Stimulated activated CD8-positive, alpha-beta memory T cell treated with anti-CD3 and anti-CD28 coated beads, Interleukin-15, amount 100 ng/mL, for 24 hours (primary cell): ENCODE measurements around the gene TRIO.

ENCODE experiments used
- DNase-seq: peaks from one replicate; pipeline ENCODE4 v3.0.0-alpha.2; 2020; ENCODE audit warnings: low read depth

Gene TRIO

DNA sequence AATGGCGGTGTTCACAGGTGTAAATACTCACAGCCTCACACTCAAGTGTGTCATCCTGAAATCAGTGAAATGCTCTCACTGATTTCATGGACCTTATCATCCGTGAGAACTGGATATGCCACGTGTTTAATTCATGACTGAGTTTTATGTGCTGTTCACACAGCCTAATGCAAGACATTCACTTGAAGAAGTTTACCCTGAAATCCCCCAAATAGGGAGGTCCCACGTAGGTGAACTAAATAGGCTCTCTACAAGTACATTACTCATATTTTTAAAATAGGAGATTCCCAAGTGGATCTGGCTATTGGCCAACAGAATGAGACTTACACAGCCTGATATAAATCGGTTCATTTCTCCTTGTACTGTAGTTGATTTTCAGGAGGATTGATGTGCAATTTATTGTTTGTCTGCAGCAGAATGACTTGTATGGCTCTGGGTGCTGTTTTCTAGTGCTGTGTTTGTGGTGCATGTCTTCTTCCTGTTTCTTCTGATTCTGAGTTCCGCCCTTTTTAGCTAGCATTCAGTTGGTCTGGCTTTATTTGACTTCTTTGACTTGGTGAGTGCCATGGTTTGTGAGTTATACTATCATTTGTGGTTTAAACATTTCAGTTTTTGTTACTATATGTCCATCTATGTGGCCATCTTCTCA is 25.1 kb downstream of the TRIO start:
- DNase-seq = no peak

DNA sequence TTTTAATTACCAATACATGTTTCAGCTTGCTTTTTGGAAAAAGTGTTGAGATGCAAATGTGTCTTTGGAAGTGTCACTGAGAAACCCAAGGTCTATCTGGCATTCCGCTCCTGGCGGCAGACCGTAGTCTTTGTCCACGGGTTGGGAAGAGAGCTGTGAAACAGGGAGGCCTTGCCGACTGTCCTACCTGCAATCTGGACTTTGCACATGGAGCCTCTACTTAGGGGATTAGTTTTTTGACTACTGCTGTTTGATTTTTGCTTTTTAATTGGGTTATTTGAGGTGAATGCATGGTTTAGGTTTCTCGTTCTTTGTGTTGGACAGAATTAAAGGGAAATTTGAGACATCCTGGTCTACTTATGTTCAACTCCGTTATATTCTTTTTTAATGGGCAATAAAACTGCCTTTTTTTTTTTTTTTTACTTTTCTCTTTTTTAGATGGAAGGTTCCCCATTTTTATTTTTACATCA is 25.7 kb downstream of the TRIO start:
- no peak for DNase-seq

DNA sequence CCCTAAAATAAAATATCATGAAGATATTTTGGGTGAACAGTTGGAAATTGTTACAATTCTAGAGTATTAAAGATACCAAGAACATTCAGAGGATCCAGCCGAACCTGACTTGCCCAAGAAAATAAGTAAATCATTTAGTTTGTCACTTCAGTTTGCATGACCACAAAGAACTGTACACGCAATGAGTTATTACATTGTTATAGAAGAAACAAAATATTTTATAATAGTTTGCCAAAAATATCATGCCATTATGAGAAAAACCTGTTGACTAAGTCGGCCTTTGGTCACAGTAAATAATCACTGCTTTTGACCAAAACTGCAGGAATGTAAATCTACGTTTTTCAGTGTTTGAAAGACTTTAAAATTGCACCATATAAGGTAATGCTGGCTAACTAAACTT is 27.9 kb downstream of the TRIO start:
- DNase-seq = no peak

DNA sequence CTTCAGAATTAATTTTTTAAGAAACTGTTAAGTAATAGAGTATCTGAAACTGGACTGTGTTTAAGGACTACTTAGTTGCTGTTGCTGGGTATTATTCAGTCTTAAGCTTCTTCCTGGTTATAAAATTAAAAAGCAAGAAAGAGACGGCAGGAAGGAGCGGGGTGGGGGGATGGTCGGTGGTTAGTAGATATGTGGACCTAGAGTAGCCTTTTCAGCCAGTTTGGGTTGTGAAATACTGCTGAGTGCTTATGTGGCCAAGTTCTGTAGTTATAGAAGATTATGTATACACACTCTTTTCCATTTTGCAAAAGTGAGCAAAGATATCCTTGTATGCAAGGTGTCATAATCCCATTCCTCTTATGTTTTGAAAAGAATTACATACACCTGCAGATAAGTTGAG is 28.5 kb downstream of the TRIO start:
- no peak for DNase-seq

DNA sequence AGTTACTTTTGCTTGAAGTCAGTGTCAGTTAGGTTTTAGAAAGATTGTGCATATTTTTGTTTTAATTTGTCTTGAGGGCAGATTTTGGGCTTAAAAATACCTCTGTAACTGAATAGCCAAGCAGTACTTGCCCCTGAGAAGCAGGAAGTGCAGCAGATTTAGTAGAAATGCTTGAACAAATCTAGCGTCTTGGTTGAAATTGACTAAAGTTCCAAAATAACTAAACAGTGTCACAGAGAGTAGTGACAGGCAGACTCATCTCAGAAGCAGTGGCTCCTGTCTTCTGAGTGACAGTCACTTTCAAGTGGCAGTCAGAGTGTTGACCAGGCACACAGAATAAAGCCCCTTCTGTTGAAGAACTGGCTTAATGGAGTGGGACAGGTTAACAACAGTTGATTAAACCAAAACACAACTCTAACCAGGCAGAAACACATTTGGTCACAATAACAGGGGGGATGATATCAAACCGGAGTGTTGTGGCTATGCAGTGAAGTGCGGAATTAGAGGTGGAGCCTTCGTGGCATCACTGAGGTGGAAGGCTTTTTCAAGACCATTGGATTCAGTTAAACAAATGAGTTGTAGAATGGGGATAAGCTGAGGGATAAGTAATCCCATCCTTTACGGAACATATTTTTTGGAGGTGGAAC is 29.1 kb downstream of the TRIO start:
- DNase-seq = no peak

DNA sequence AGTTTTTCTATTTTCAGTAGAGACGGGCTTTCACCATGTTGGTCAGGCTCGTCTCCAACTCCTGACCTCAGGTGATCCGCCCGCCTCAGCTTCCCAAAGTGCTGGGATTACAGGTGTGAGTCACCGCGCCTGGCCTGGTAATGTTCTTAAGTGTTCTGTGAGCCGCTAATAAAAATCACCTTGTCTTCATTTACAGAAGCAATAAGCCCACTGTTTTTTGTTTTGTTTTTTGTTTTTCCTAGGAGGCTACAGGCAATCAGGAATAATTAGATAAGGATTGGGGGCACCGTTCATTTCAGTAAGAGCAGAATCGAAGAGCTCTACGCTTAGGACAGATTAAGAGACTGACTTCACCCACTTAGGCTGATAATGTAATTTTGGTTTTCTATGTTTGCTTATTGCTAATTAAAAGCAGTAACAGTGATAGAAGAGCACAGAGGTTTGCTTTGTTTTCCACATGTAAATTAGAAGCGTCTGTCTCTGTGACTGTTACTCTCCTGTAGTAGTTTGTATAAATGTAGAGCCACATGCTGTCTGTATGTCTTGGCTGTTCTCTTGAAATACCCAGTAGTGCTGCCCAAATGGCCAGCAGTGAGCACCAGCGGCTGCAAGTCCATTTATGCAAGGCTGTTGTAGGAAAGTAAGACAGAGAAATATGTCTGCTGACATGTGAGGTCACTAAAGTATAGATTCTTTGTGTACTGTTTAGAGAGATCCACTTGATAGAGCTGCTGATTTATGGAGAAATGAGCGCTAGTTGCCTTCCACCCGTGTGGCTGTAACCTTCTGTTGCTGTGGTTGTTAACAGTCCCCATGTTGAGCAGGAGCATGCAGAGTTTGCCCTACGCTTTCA is 30.5 kb downstream of the TRIO start:
- DNase-seq = no peak

DNA sequence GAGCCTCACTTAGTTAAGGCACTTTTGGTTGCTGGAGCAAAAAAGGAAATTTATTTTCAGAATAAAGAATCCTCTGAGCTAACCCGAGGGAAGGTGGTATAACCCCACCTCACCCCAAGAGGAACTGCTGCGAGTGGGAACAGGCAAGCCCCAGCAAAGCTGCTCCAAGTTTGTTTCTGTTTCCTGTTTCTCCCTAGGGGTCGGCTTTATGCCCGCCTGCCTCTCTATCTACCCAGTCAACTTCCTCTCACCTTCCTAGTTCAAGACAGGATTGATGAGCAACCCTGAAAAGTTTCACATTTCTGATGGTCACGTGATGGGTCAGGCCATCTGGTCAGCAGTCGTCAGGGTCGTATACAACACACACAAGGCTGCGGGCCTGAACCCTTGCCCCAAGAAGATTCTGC is 31.1 kb downstream of the TRIO start:
- no peak for DNase-seq

DNA sequence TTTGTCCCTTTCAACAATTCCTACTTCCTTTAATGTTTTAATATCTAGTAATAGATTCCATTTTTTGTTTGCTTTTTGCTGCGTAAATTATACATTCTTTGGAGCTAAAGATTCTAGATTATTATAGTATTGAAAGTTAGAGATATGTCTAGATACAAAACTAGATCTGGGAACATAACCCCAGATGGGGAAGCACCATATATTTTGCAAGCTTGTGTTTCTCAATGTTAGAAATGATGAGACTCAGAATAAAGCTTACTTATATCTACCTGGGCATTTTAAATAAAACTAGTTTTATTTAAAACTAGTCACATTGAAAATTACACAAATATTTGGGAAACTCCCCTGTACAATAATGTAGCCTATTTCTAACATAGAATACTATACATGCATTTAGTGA is 32.2 kb downstream of the TRIO start:
- no peak for DNase-seq

DNA sequence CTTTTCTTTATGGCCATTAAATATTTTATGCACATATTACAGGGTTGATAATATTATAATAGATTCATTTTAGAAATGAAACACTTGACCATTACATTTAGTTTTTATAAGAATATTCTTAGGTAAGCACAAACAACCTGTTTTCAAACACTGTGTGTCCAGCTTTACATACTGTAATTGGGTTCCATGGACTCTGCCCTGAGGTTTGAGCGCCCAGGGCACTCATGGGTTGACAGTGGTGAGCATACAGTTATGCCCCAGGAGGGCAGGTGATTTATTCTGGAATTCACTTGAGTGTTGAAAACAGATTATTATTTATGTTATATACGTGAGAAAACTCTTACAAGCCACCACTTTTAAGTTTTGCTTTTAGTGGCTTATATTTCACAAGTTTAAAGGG is 33.7 kb downstream of the TRIO start:
- no peak for DNase-seq

DNA sequence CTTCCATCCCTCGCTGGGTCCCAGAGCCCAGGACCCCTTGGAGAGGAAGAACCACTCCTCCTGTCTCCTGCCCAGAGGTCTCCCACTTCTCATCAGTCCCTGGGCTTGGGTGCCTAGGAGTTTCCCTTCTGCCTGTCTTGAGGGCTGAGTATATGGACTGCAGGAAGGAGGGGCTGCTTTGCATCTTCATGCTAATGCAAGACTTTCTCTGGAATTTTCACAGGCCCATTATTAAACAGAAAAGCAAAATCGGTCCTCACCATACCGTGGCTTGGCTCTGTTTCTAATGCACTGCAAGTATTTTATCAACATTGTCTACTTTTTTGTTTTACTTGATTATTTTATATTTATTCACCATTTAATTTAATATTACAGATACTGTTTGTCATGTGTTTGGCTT is 34.5 kb downstream of the TRIO start:
- DNase-seq = no peak

DNA sequence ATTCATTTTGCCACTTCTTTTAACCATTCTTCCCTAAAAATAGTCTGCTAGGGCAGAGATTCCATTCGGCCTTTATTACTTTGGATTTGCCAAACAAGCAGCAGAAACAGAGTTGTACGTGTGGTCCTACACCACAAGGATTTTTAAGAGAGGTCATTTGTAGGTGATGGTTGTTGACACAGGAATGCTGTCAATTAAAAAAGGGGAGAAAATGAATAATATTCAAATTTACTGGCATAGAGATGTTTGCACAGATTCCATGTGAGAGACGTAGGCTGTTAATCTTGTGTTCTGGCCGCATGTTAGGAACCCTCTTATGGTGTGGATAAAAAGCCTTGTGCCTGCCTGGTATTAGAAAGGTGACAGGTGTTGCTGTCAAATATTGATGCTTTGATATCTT is 34.9 kb downstream of the TRIO start:
- no peak for DNase-seq

DNA sequence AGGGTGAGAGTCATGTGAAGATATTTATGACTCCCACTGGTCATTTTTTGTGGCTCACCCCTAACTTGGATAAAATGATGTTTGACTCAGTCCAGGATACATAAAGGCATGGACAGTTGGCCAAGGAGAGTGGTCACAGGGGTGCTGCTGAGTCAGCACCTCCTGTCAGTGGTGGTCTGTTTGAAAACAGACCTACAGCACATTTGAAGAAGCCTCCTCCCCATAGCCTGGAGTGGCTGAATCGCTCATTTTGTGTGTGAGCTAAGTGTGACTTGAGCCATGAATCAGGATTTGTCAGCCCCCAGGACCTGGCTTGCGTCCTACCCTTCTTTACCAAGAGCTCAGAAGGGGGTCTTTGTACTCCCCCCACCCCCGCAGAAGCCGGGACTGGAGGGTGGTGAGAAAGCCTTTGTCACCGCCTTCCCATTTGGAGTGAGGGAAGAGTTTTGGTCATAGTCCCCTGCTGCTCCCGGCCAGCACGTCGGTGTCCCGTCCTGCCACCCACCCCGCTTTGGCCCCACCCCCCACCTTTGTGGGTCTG is 35.6 kb downstream of the TRIO start:
- no peak for DNase-seq

DNA sequence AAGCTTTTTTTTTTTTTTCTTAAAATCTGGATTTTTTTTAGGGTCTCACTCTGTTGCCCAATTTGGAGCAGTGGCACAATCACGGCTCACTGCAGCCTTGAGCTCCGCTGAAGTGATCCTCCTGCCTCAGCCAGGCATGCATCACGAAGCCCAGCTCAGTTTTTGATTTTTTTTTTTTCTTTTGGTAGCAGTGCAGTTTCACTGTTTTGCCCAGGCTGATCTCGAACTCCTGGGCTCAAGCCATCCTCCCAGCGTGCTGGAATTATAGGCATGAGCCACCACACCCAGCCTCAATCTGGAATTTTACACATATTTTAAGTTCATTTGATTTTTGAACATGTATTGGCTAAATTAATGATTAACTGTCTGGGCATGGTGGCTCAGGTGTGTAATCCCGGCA is 36.3 kb downstream of the TRIO start:
- no peak for DNase-seq

DNA sequence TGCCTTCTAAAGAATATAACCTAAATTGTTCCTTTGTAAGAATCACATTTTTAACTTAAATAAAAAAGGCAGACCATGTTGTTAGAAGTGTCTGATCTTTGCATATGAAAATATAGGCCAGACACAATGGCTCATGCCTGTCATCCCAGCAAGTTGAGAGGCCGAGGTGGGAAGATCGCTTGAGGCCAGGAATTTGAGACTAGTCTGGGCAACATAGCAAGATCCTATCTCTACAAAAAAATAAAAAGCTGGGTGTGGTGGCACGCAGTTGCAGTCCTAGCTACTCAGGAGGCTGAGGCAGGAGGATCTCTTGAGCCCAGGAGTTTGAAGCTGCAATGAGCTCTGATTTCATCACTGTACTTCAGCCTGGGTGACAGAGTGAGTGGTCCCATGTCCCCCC is 37.3 kb downstream of the TRIO start:
- no peak for DNase-seq

DNA sequence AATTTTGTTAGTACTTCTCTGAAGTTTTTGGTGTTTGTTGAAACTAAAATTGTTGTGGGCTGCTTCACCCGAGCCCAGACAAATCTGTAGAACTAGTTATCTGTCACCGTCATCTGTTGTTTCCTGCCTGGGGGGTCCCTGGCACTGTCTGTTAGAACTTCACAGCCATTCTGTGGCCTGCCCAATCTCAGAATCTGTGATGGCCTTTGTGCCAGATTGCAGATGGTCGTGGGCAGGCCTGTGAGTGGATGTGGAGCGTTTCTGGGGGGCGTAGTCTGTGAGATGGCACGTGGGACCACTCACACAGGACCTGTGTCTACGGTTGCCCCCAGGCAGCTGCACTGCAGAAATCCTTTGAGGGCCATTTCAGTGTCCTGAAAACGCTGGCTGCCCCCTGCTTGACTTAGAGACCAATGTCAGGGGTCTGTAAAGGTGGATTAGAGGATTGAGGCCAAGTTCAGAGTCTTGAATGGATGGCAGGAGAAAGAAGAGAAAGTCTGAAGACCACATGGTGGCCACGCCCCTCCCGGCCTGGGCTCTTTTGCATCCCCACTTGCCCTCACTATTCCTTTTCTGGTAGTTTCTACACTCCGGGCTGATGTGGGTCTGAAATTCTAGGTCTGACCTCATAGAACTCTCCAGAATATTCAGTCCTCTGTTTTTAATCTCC is 38.3 kb downstream of the TRIO start:
- DNase-seq = no peak

DNA sequence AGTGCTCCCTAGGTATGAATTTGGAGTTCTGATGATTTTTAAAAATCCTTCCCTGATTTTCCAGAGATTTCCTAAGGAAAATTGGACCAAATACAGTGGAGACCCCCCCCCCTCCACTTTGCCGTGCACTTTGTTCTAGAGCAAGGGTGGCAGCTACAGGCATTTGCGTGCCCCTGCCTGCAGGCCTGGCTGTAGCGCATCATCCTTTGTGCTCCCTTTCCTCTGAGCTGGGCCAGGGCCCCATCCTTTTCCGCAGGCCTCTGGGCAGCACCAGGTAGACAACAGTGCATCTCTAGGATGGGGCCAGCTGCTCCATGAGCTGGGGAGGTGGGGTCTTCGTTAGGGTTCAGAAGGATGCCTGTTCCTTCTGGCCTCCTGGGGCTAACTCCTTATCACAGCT is 39.6 kb downstream of the TRIO start:
- DNase-seq = no peak

DNA sequence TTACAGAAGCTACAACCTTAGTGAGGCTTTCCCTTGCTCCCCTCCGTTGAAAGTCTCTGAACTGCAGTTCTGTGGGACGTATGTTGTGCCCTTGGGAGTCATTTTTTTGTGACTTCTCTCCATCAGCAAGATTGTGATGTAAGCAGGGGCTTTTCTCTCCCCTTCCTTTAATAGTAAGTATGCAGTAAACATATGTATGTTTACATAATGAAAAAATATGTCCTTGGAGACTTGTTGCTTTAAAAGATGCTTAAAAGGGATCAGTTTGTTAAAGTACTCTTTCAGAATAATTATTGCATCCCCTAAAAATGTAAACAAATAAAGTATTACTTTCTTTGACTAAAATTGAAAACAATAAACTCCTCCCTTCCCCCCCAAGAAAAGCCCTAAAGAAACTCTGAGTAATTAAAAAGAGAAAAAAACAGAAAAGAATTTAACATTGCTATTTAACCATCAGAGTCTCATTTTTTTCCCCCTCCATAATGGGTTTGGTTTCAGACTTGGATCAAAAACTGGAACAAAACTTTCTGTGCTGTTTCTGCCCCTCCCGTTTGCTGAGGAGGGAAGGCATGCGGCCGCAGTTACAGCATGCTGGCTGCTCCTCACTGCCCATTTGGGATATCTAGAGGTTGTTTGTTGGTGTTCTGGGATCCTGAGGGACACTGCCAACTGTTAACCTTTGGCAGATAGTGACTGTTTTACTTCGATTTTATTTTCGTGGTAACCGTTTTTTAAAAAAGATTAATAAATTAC is 40.2 kb downstream of the TRIO start:
- DNase-seq = no peak

DNA sequence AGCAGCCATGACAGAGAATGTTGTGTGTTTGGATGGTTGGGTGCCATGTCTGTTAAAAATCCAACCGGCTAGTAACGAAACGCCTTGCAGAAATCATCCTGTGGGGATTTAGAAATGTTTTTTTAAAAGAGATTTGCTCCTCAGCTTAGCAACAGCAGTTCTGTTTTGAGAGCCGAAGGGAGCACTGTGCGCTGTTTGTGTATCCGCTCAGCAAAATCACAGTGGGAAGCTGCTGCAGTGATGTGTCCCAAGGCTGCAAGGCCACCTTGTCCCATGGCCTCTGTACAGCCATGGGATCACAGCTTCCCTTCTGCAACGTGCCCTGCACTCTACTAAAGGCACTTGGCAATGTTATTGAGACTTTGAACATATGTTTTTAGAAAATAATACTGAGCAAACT is 40.9 kb downstream of the TRIO start:
- DNase-seq = no peak

DNA sequence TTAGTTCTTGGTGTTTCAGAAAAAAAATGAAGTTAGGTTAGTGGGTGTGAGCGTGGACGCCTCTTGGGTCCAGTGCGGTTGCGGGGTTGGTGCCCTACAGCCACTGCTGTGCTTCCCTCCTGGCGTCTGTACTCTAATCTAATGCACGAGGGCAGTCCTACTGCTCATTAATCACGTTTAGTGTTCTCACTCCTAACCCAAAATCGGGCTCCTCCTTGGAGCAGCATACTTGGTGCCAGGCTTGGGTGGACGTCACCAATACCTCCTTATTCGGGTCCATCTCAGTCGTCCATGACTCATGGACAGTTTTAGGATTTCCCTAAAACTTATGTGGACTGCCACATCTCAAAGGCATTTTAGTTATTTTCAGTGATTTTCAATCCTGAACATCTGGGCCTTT is 41.6 kb downstream of the TRIO start:
- DNase-seq = no peak

DNA sequence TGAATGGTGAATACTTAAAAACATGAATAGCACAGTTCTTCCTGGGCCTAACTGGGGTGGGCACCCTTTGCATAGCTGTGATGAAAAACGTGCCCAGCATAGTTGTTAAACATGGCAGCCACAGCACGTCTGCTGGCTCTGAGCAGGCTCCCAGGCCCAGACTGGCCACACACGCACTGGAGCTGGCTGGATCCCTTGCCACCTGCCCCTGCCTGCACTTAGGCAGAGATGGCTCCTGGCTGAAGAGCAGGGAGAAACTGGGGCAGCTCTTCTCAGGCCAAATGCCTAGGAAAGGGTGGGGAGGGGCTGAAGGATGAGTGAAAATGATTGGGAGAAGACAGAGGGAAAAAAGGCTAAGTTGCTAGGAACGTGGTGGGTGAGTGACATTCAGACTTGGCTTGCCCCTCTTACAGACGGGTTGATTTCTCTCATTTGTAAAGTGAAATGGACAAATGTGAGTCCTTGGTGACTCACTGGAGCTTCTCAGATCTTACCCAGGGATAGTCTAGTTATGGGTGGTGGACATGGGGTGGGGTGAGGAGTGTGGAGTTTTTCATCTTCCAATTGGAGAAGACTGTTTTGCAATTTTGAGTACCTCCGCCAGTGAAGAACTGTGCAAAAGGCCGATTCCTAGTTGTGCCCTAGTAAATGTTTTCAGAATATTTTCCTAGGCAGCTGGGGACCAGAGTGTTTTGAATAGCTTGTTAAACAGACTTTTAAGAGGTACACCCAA is 42.4 kb downstream of the TRIO start:
- DNase-seq = no peak
